Prostate gland (tissue), 2 donors: ENCODE results near the gene SWAP70. TPM values are rescaled to one million over a fixed set of nuclear protein-coding genes. Genes with fewer than 3 reads are reported as not detected.

Source experiments
- DNase-seq: peaks from one replicate; pipeline ENCODE4 v3.0.0-alpha.2; 2019; ENCODE audit warnings: low spot score
- H3K27ac ChIP-seq, 2 donors: fragments of 200-600 bp; sonication (generic); 2 replicates each; pipeline ENCODE4 v1.5.1; 2017 to 2019
- H3K27me3 ChIP-seq: fragments of 200-600 bp; sonication (generic); replicated peaks from 2 replicates; pipeline ENCODE4 v1.5.1; 2019; ENCODE audit not compliant: insufficient read depth
- H3K36me3 ChIP-seq, 2 donors: fragments of 200-600 bp; sonication (generic); 1 replicate in 1 of 2; 2 replicates in 1 of 2; pipeline versions ENCODE4 v1.5.1 to v1.8.1; 2017 to 2019
- H3K4me1 ChIP-seq: fragments of 200-600 bp; sonication (generic); replicated peaks from 2 replicates; pipeline ENCODE4 v1.5.1; 2019
- H3K4me3 ChIP-seq, 2 donors: fragments of 200-600 bp; sonication (generic); 2 replicates each; pipeline ENCODE4 v1.5.1; 2017 to 2019
- H3K9me3 ChIP-seq: fragments of 200-600 bp; sonication (generic); 2 replicates; pipeline ENCODE4 v1.5.1; 2017
- CTCF ChIP-seq, 4 experiments: fragments of 200-600 bp in 2 of 4; fragments of 450-650 bp in 2 of 4; sonication (generic) in 2 of 4; IDR thresholded peaks; 1 replicate in 3 of 4; 2 replicates in 1 of 4; pipeline ENCODE4 v1.5.1; 2016 to 2019; ENCODE audit warnings: antibody characterized with exemption in 4 of 4, mild to moderate bottlenecking in 2 of 4, moderate library complexity in 2 of 4
- POLR2A ChIP-seq: fragments of 450-650 bp; IDR thresholded peaks from one replicate; pipeline ENCODE4 v1.6.1; 2016; ENCODE audit warnings: antibody characterized with exemption, mild to moderate bottlenecking
- POLR2AphosphoS5 ChIP-seq: sonication (generic); formaldehyde crosslinking; IDR thresholded peaks from one replicate; pipeline ENCODE4 v1.6.1; 2017; ENCODE audit warnings: antibody characterized with exemption
- WGBS: methylation state at CpG from one replicate; pipeline ENCODE4 v1.1.5; 2018; 5-methylcytosine and 5-hydroxymethylcytosine counted together
- intact Hi-C: fragments of 100-400 bp; cut with DNase I; formaldehyde crosslinking; loops from one replicate; pipeline ENCODE4 v1.14.2; 2022
- total RNA-seq, 2 donors: library from RNA; depleted of rRNA; stranded (reverse); fragments of >200 nt; gene quantifications; one replicate each; pipeline ENCODE4 v1.1.0, GENCODE V29; 2016

The SWAP70 gene
- total RNA-seq, 2 donors from 2014 or later, result 20.8 to 25.2 TPM

GRCh38 chr11:9754010-9754471 lies 90.2 kb downstream of the SWAP70 start:
- intact Hi-C loops, result no loop called here
- H3K9me3 ChIP-seq, result no peaks in the 10 kb centered on the region
- no peaks in the 10 kb centered on the region for H3K36me3 ChIP-seq
- H3K27ac ChIP-seq, result no peak overlapping the region
- H3K4me1 ChIP-seq, result peaks cover 4% of the 10 kb centered on the region
- no peak for TF ChIP-seq POLR2A
- peak; percentile 10 for TF ChIP-seq POLR2AphosphoS5
- TF ChIP-seq CTCF (IDR thresholded peaks at IDR 0.05), result no peak
- no peak for DNase-seq
- H3K4me3 ChIP-seq, result no peak overlapping the region
- WGBS, result 53% methylated on average over 3 of the region's 3 CpGs
- H3K27me3 ChIP-seq, result no peaks in the 10 kb centered on the region

GRCh38 chr11:9755561-9756185 lies 91.8 kb downstream of the SWAP70 start:
- no peaks in the 10 kb centered on the region for H3K27me3 ChIP-seq
- peaks cover 15% of the 10 kb centered on the region for H3K4me1 ChIP-seq
- TF ChIP-seq POLR2A (no peak), CTCF (IDR thresholded peaks at IDR 0.05) (no peak), POLR2AphosphoS5 (no peak)
- no peak for DNase-seq
- no peaks in the 10 kb centered on the region for H3K36me3 ChIP-seq
- H3K4me3 ChIP-seq, result no peak overlapping the region
- H3K27ac ChIP-seq, result no peak overlapping the region
- WGBS, result 61% methylated on average over 7 of the region's 7 CpGs
- intact Hi-C loops, result loop anchor here (5.0 kb wide), 3 partner anchors 107 to 612 kb away; no protein-coding TSS in a partner anchor
- H3K9me3 ChIP-seq, result no peaks in the 10 kb centered on the region

- TF ChIP-seq POLR2A (no peak), CTCF (IDR thresholded peaks at IDR 0.05) (no peak), POLR2AphosphoS5 (no peak)
- 56% methylated on average over 5 of the region's 5 CpGs for WGBS
- no peak for DNase-seq
- Histone ChIP-seq H3K4me1 (peaks cover 15% of the 10 kb centered on the region), H3K4me3 (no peak overlapping the region), H3K9me3 (no peaks in the 10 kb centered on the region), H3K27me3 (no peaks in the 10 kb centered on the region), H3K27ac (no peak overlapping the region), H3K36me3 (no peaks in the 10 kb centered on the region)
- intact Hi-C loops, result loop anchor here (5.0 kb wide), 3 partner anchors 106 to 611 kb away; no protein-coding TSS in a partner anchor
Observed at GRCh38 chr11:9756461-9756860, 92.6 kb downstream of the SWAP70 start.

GRCh38 chr11:9756878-9757277 lies 93.0 kb downstream of the SWAP70 start:
- Histone ChIP-seq H3K4me1 (peaks cover 15% of the 10 kb centered on the region), H3K36me3 (no peaks in the 10 kb centered on the region), H3K27me3 (no peaks in the 10 kb centered on the region), H3K27ac (no peak overlapping the region), H3K9me3 (no peaks in the 10 kb centered on the region), H3K4me3 (no peak overlapping the region)
- 95% methylated on average over 6 of the region's 6 CpGs for WGBS
- TF ChIP-seq POLR2AphosphoS5, result no peak
- intact Hi-C loops, result loop anchor here (5.0 kb wide), 3 partner anchors 105 to 610 kb away; no protein-coding TSS in a partner anchor
- no peak for DNase-seq

- peak overlapping the region; percentile 54 to 58 for H3K4me3 ChIP-seq
- no peaks in the 10 kb centered on the region for H3K27me3 ChIP-seq
- H3K36me3 ChIP-seq, result no peaks in the 10 kb centered on the region
- intact Hi-C loops, result loop anchor here (1.0 to 5.0 kb wide), 5 partner anchors 104 to 609 kb away; partner anchors contain the start of gene ADM
- WGBS, result 6% methylated on average over 40 of the region's 64 CpGs
- H3K4me1 ChIP-seq, result peaks cover 15% of the 10 kb centered on the region
- peak; percentile 44 for TF ChIP-seq POLR2A
- TF ChIP-seq POLR2AphosphoS5, result peak; percentile 6
- TF ChIP-seq CTCF (IDR thresholded peaks at IDR 0.05), result peak; percentile 90 to 98 (median 98)
- no peaks in the 10 kb centered on the region for H3K9me3 ChIP-seq
- H3K27ac ChIP-seq, result peak overlapping the region; percentile 84
- DNase-seq, result peak; percentile 78
Observed at GRCh38 chr11:9757809-9758636, 94.1 kb downstream of the SWAP70 start.
